ENCODE measurements around the gene RAB10. TPM values are rescaled to one million over a fixed set of nuclear protein-coding genes. Genes with fewer than 3 reads are reported as not detected.

RAB10 gene
- total RNA-seq, 2 experiments from 2014 or later = 103 to 160 TPM

DNA sequence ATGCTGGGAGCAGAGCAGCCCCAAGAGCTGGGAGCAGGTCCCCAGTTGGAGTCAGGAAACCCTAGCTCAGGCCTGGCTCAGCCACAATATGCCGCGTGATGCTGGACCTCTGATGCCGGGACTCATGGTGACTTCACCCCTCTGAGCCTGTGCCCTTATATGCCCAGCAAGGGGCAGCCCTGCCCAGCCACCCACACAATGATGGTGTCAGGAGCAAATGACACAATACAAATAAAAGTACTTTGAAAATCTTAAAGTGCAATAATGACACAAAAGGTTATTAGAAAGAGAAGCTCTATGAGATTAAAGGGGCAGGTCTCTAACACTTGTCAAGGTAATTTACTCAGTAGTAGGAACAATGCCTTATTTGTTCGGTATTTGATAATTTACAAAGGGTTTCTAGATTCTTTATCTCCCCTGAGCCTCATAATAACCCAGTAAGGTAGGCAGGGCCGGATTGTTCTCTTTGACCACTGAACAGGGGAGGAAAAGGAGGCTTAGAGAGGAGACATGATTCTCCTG, 33.3 kb upstream of the RAB10 start:
- CTCF ChIA-PET = interaction anchor here (0.7 kb wide), 1 partner anchor 196 kb away, joined by 3 read pairs; no protein-coding TSS in a partner anchor
- Mint-ChIP-seq H3K4me1 (no peaks in the 10 kb centered on the region), H3K36me3 (ENCODE audit: low read depth) (no peaks in the 10 kb centered on the region), H3K27me3 (no peaks in the 10 kb centered on the region), H3K4me3 (no peak overlapping the region), H3K9me3 (ENCODE audit: low read depth) (no peaks in the 10 kb centered on the region), H3K27ac (no peak overlapping the region)
- DNase-seq (no peak), ATAC-seq (no peak)
- POLR2A ChIA-PET = interaction anchor here (0.6 kb wide), 1 partner anchor 10 kb away, joined by 6 read pairs; no protein-coding TSS in a partner anchor
- intact Hi-C loops (cut with DNase I, micrococcal nuclease) = no loop called here

- Mint-ChIP-seq H3K36me3 (ENCODE audit: low read depth) (no peaks in the 10 kb centered on the region), H3K9me3 (ENCODE audit: low read depth) (no peaks in the 10 kb centered on the region), H3K4me3 (no peak overlapping the region), H3K4me1 (no peaks in the 10 kb centered on the region), H3K27me3 (no peaks in the 10 kb centered on the region), H3K27ac (no peak overlapping the region)
- CTCF ChIA-PET = interaction anchor here (0.6 to 1.0 kb wide), 2 partner anchors 10 to 54 kb away, joined by 3 read pairs; no protein-coding TSS in a partner anchor
- ATAC-seq (no peak), DNase-seq (no peak)
- POLR2A ChIA-PET = no interaction called here
- intact Hi-C loops (cut with DNase I, micrococcal nuclease) = no loop called here
Measured at GRCh38 chr2:26001743-26002351, 32.0 kb upstream of the RAB10 start.

DNA sequence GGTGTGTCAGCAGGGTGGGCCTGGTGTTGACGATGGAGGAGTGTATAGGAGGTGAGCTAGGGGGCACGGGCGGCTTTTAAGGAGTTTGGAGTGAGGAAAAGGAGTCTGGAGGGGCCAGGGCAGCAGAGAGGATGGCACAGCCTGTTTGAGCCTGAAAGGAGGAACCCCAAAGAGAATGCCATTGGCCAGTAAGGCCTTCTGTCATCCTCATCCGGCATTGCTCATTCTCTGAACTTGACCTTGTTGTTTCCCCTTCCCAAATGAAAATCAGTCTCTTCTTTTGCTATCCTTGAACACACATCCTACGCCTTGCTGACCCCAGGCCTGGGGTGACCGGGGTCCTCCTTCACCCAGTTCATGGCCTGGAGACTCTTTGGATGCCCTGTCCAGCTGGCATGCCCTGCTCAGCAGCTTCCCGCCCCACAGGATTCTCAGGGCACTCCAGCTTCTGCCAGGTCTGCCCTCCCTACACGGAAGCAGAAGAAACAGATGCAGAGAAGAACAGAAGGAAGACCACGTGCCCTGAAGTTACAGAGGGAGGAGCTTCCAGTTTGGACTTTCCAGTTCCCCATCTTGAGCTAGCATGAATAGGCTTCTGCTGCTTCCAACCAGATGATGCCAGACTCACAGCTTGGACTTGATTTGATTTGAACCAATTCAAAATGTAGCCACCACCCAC, 31.1 kb upstream of the RAB10 start:
- Mint-ChIP-seq H3K9me3 (ENCODE audit: low read depth) (no peaks in the 10 kb centered on the region), H3K27ac (no peak overlapping the region), H3K4me1 (no peaks in the 10 kb centered on the region), H3K36me3 (ENCODE audit: low read depth) (no peaks in the 10 kb centered on the region), H3K27me3 (no peaks in the 10 kb centered on the region), H3K4me3 (no peak overlapping the region)
- ChIA-PET POLR2A (no interaction called here), CTCF (interaction anchor here (0.6 to 1.1 kb wide), 4 partner anchors 11 to 242 kb away, joined by 3 to 4 read pairs (median 3); partner anchors contain the start of genes HADHA and HADHB)
- intact Hi-C loops (cut with DNase I, micrococcal nuclease) = no loop called here
- DNase-seq (no peak), ATAC-seq (no peak)

DNA sequence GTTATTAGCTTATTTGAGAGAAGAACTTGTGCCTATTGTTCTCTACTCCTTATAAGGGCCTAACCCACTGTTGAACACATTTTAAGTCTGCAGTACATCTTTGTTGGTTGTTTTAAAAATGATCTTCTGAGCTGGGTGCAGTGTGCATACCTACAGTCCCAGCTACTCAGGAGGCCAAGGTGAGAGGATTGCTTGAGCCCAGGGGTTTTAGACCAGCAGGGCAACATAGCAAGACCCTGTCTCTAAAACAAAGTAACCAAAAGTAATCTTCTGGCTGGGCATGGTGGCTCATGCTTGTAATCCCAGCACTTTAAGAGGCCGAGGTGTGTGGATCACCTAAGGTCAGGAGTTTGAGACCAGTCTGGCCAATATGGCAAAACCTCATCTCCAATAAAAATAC, 25.8 kb upstream of the RAB10 start:
- Mint-ChIP-seq H3K9me3 (ENCODE audit: low read depth) (peaks cover 2% of the 10 kb centered on the region), H3K4me3 (no peak overlapping the region), H3K36me3 (ENCODE audit: low read depth) (no peaks in the 10 kb centered on the region), H3K4me1 (no peaks in the 10 kb centered on the region), H3K27ac (no peak overlapping the region), H3K27me3 (no peaks in the 10 kb centered on the region)
- intact Hi-C loops (cut with DNase I, micrococcal nuclease) = no loop called here
- ChIA-PET POLR2A (no interaction called here), CTCF (interaction anchor here (0.8 to 1.9 kb wide), 3 partner anchors 10 to 67 kb away, joined by 3 to 7 read pairs (median 3); no protein-coding TSS in a partner anchor)
- DNase-seq (no peak), ATAC-seq (no peak)

DNA sequence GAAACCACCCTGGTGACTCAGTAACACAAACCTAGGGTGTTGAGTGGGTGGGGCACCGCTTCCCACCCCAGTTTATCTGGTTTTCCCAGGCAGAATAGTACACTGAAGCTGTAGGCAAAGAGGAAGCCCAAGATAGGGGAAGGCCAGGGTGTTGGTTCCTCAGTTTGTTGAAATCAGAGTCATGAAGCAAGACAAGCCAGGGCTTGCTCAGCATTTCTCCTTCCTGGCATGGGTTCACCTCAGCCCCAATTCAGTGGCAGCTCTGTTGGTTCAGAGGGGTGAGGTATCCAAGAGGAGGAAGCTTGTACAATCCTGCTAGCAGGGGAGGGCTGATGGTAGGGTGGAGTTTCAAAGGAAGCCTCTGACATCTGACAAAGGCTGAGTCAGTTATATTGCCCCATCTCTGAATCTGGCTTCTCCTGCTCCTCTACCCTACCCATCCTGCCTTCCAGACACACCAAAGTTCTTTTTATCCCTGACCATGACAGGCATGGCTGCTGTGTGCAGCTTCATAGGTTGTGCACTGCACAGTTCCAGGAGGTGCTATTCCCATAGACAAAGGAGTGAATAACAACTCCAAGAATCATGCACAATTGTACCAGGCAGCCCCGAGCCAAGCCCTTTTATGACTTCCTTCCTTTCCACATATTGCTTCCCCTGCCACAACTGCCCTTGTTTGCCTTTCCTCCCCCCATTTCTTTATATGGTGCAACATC, 24.9 kb upstream of the RAB10 start:
- no peak overlapping the region for H3K27ac Mint-ChIP-seq
- H3K27me3 Mint-ChIP-seq = no peaks in the 10 kb centered on the region
- ATAC-seq (no peak), DNase-seq (no peak)
- H3K9me3 Mint-ChIP-seq (ENCODE audit: low read depth) = peaks cover 2% of the 10 kb centered on the region
- H3K4me3 Mint-ChIP-seq = no peak overlapping the region
- no peaks in the 10 kb centered on the region for H3K4me1 Mint-ChIP-seq
- ChIA-PET POLR2A (no interaction called here), CTCF (interaction anchor here (1.9 kb wide), 1 partner anchor 9 kb away, joined by 7 read pairs; no protein-coding TSS in a partner anchor)
- intact Hi-C loops (cut with DNase I, micrococcal nuclease) = no loop called here
- no peaks in the 10 kb centered on the region for H3K36me3 Mint-ChIP-seq (ENCODE audit: low read depth)

DNA sequence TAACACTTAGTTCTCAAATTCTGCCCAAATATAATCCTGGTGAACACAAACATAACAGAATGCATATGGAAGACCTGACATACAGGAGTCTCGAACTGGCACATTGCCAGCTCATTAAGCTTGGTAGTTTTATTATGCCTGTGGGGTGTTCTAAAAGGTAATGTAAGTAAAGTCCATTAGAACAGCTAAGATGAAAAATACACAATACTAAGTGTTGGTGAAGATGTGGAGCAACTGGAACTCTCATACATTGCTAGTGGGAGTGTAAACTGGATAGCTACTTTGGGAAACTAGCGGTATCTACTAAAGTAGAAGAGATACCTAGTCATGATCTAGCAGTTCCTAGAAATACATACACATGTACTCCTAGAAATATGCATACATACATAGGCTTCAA, 24.3 kb upstream of the RAB10 start:
- DNase-seq = no peak
- POLR2A ChIA-PET = no interaction called here

GRCh38 chr2:26010943-26011342, 22.9 kb upstream of the RAB10 start:
- no peaks in the 10 kb centered on the region for H3K36me3 Mint-ChIP-seq (ENCODE audit: low read depth)
- H3K9me3 Mint-ChIP-seq (ENCODE audit: low read depth) = peaks cover 2% of the 10 kb centered on the region
- H3K4me1 Mint-ChIP-seq = no peaks in the 10 kb centered on the region
- ATAC-seq (no peak), DNase-seq (no peak)
- intact Hi-C loops (cut with DNase I, micrococcal nuclease) = no loop called here
- CTCF ChIA-PET = no interaction called here
- H3K4me3 Mint-ChIP-seq = no peak overlapping the region
- no peaks in the 10 kb centered on the region for H3K27me3 Mint-ChIP-seq
- no peak overlapping the region for H3K27ac Mint-ChIP-seq
- POLR2A ChIA-PET = no interaction called here

More for the DNA sequence above, 24.3 kb upstream of the RAB10 start:
- Mint-ChIP-seq H3K27me3 (no peaks in the 10 kb centered on the region), H3K4me3 (no peak overlapping the region), H3K36me3 (ENCODE audit: low read depth) (no peaks in the 10 kb centered on the region), H3K9me3 (ENCODE audit: low read depth) (peaks cover 2% of the 10 kb centered on the region), H3K27ac (no peak overlapping the region), H3K4me1 (no peaks in the 10 kb centered on the region)
- ATAC-seq = no peak
- intact Hi-C loops (cut with DNase I, micrococcal nuclease) = no loop called here
- CTCF ChIA-PET = interaction anchor here (1.9 kb wide), 1 partner anchor 9 kb away, joined by 7 read pairs; no protein-coding TSS in a partner anchor

GRCh38 chr2:26011609-26011989, 22.3 kb upstream of the RAB10 start:
- CTCF ChIA-PET = interaction anchor here (0.7 to 1.7 kb wide), 3 partner anchors 19 to 77 kb away, joined by 3 to 7 read pairs (median 4); no protein-coding TSS in a partner anchor
- intact Hi-C loops (cut with DNase I, micrococcal nuclease) = no loop called here
- H3K4me1 Mint-ChIP-seq = no peaks in the 10 kb centered on the region

DNA sequence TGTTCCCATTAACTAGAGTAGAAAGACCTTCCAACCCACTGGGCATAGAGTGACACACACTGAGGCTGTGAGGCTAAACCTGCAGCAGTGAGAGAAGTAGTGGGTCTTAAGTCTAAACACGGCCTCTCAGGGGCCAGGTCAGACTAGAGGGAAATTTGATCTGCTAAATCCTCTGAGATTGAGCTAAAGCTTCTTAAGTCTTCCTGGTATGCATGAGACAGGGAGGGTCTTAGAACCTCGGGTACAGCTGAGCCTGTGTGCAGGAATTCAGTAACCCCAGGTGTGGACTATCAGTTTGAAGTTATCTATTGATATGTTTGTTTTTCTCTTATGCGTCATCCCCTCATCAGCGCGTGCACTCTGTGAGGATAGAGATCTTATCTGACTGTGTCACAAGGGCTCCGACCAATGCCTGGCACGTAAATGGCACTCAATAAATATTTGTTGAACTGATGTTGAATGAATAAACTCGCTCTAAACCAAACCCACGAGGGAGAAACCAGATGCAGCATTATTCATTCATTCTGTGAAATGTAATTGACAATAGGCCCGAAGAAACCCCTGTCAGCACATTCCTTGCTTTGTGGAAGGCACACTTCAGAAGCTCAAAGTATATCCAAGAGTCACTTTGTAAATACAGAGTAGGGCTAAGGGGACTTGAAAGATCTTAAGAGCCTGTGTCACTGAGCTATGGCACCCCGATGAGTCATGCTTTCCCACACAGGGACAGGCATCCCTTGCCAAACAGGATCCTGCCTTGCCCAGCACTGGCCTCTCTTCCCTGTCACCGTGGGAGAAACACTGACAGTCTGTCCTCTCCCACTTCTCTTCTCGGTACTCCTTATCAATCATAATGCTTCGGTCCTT, 21.7 kb upstream of the RAB10 start:
- peaks cover 2% of the 10 kb centered on the region for H3K9me3 Mint-ChIP-seq (ENCODE audit: low read depth)
- no peak overlapping the region for H3K4me3 Mint-ChIP-seq
- intact Hi-C loops (cut with DNase I, micrococcal nuclease) = no loop called here
- ChIA-PET POLR2A (no interaction called here), CTCF (interaction anchor here (0.7 to 1.7 kb wide), 3 partner anchors 20 to 76 kb away, joined by 3 to 7 read pairs (median 4); no protein-coding TSS in a partner anchor)
- DNase-seq (no peak), ATAC-seq (peak; percentile 16)
- no peaks in the 10 kb centered on the region for H3K36me3 Mint-ChIP-seq (ENCODE audit: low read depth)
- no peak overlapping the region for H3K27ac Mint-ChIP-seq
- H3K4me1 Mint-ChIP-seq = no peaks in the 10 kb centered on the region
- H3K27me3 Mint-ChIP-seq = no peaks in the 10 kb centered on the region

More at GRCh38 chr2:26011609-26011989, 22.3 kb upstream of the RAB10 start:
- Mint-ChIP-seq H3K27ac (no peak overlapping the region), H3K9me3 (ENCODE audit: low read depth) (peaks cover 2% of the 10 kb centered on the region), H3K27me3 (no peaks in the 10 kb centered on the region), H3K36me3 (ENCODE audit: low read depth) (no peaks in the 10 kb centered on the region), H3K4me3 (no peak overlapping the region)
- ATAC-seq (no peak), DNase-seq (no peak)
- POLR2A ChIA-PET = no interaction called here

DNA sequence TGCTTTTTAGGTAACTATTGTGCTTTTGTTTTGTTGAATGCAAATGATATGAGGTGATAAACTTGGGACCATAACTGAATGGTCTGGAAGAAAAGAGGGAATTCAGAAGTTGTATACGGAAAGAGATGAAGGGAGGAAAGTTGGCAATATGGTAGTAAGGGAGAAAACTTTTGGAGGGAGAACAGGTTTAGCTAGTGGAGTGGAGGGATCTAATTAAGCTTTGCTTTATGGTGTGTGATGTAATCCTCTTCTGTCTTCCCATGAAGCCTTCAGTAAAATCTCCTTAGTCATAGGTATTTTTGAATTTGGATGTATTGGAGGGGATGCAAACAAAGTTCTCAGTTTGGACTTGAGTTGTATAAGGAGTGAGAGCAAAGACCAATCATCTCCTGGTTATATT, 20.2 kb upstream of the RAB10 start:
- DNase-seq = no peak
- ATAC-seq = no peak
- H3K36me3 Mint-ChIP-seq (ENCODE audit: low read depth) = no peaks in the 10 kb centered on the region
- no peak overlapping the region for H3K27ac Mint-ChIP-seq
- H3K4me1 Mint-ChIP-seq = peaks cover 6% of the 10 kb centered on the region
- ChIA-PET POLR2A (no interaction called here), CTCF (no interaction called here)
- H3K27me3 Mint-ChIP-seq = no peaks in the 10 kb centered on the region
- peaks cover 2% of the 10 kb centered on the region for H3K9me3 Mint-ChIP-seq (ENCODE audit: low read depth)
- intact Hi-C loops (cut with DNase I, micrococcal nuclease) = no loop called here
- no peak overlapping the region for H3K4me3 Mint-ChIP-seq
